HL-60 (cell line): ENCODE results near the gene OR52M1.
"Not testable (repeated sequence)": the region's sequence is repeated elsewhere in the genome, so short reads cannot be mapped to it uniquely, and the experiment has no call there.

Source experiments
- POLR2AphosphoS5 ChIP-seq: IDR thresholded peaks from 2 replicates; pipeline ENCODE4 v1.6.1; 2012; ENCODE audit warnings: low read depth
- TF ChIP-seq, protein P1 (sequence below): IDR thresholded peaks from one replicate; pipeline ENCODE4 v1.5.1; 2011; ENCODE audit warnings: low read length, control low read depth, inconsistent platforms; ENCODE audit not compliant: insufficient read depth
- TF ChIP-seq, protein P2 (sequence below): IDR thresholded peaks from 2 replicates; pipeline ENCODE4 v1.6.1; 2012; ENCODE audit warnings: low read depth; ENCODE audit not compliant: insufficient replicate concordance

DNA sequence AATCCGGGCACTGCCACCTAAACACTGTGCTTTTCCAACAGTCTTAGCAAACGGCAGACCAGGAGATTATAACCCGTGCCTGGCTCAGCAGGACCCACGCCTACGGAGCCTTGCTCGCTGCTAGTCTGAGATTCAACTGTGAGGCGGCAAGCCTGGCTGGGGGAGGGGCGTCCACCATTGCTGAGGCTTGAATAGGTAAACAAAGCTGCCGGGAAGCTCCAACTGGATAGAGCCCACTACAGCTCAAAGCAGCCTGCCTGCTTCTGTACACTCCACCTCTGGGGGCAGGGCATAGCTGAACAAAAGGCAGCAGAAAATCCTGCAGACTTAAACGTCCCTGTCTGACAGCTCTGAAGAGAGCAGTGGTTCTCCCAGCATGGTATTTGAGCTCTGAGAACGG lies 13.3 kb upstream of the OR52M1 start:
- TF ChIP-seq, protein P1, sequence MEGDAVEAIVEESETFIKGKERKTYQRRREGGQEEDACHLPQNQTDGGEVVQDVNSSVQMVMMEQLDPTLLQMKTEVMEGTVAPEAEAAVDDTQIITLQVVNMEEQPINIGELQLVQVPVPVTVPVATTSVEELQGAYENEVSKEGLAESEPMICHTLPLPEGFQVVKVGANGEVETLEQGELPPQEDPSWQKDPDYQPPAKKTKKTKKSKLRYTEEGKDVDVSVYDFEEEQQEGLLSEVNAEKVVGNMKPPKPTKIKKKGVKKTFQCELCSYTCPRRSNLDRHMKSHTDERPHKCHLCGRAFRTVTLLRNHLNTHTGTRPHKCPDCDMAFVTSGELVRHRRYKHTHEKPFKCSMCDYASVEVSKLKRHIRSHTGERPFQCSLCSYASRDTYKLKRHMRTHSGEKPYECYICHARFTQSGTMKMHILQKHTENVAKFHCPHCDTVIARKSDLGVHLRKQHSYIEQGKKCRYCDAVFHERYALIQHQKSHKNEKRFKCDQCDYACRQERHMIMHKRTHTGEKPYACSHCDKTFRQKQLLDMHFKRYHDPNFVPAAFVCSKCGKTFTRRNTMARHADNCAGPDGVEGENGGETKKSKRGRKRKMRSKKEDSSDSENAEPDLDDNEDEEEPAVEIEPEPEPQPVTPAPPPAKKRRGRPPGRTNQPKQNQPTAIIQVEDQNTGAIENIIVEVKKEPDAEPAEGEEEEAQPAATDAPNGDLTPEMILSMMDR, result not testable (repeated sequence)
- not testable (repeated sequence) for TF ChIP-seq POLR2AphosphoS5
- TF ChIP-seq, protein P2, sequence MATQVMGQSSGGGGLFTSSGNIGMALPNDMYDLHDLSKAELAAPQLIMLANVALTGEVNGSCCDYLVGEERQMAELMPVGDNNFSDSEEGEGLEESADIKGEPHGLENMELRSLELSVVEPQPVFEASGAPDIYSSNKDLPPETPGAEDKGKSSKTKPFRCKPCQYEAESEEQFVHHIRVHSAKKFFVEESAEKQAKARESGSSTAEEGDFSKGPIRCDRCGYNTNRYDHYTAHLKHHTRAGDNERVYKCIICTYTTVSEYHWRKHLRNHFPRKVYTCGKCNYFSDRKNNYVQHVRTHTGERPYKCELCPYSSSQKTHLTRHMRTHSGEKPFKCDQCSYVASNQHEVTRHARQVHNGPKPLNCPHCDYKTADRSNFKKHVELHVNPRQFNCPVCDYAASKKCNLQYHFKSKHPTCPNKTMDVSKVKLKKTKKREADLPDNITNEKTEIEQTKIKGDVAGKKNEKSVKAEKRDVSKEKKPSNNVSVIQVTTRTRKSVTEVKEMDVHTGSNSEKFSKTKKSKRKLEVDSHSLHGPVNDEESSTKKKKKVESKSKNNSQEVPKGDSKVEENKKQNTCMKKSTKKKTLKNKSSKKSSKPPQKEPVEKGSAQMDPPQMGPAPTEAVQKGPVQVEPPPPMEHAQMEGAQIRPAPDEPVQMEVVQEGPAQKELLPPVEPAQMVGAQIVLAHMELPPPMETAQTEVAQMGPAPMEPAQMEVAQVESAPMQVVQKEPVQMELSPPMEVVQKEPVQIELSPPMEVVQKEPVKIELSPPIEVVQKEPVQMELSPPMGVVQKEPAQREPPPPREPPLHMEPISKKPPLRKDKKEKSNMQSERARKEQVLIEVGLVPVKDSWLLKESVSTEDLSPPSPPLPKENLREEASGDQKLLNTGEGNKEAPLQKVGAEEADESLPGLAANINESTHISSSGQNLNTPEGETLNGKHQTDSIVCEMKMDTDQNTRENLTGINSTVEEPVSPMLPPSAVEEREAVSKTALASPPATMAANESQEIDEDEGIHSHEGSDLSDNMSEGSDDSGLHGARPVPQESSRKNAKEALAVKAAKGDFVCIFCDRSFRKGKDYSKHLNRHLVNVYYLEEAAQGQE, result not testable (repeated sequence)
